Kidney tubule cell (primary cell): ENCODE data around the gene MAVS.

ENCODE experiments used
- DNase-seq: peaks from one replicate; pipeline ENCODE4 v3.0.0-alpha.2; 2018; ENCODE audit warnings: low spot score

Gene MAVS

DNA sequence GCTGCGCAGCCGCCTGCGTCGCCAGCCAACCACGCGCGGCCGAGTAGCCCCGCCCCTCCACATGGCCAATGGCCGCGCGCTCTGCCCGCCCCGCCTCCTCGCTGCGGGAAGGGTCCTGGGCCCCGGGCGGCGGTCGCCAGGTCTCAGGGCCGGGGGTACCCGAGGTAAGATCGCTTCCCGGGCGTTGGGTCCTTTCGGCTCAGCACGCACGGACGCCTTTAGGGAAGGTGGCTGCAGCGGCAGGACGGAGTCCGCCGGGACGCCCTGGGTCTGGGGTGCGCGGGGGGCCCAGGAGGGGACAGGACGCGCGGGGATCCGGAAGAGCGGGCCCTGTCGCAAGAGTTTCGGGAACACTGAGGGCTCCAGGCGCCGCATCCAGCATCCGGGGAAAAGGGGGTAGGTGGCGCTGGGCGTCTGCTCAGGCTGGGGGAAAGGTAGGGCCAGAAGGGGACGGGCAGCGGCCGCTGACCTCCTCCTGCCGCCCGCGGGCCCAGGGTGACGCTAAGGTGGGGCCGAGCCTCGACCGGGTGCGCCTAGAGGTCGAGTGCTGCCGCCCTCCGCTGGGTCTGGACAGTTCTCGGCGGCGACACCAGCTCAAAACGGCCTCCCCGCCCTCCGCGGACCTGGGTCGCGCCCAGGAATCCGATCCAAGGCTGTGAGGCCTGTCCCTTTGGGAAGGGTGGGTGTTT lies at the start of gene MAVS:
Gene MAVS (plus strand): TSS at position 95 of the 689 bp plus-strand sequence. CDS start 7,791 bp downstream, outside the sequence.
- DNase-seq: peak; percentile 84

- no peak for DNase-seq
Measured at GRCh38 chr20:3797226-3797545, 49.4 kb upstream of the MAVS start.

DNA sequence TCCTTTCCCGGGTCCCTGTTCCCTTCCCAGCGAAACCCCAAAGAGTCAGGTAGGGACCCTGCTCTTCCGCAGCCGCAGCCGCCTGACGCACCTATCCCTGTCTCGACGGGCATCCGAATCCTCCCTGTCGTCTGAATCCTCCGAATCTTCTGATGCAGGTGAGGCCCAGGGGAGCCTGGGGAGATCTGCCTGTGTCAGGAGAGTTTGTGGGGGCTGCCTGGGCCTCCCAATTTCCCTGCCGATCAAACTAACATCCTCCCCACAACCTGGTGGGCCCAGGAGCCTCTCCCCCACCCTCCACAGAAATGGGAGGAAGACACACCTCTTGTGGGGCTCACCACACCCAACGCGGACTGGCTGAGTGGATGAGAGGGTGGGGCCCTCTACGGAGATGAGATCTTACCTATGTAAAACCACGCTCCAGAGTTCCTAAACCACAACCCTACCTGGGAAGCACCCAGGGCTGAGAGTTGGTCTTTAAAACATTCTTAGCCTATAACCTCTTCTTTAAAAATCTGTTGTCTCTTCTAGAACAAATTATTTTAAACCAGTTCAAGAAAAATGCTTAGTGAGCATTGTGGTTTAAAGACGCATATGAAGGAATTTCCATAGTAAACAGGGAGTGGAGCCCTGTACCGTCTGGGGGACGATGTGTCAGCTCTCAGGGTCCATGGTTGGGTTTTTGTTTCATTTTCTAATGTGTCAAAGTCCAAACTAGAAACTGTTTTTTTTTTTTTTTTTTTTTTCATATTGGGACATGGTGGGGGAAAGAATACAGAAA lies 48.9 kb upstream of the MAVS start:
- DNase-seq: no peak

- DNase-seq: no peak
Measured at GRCh38 chr20:3798373-3798768, 48.3 kb upstream of the MAVS start.

GRCh38 chr20:3798908-3799248 lies 47.8 kb upstream of the MAVS start:
- no peak for DNase-seq

DNA sequence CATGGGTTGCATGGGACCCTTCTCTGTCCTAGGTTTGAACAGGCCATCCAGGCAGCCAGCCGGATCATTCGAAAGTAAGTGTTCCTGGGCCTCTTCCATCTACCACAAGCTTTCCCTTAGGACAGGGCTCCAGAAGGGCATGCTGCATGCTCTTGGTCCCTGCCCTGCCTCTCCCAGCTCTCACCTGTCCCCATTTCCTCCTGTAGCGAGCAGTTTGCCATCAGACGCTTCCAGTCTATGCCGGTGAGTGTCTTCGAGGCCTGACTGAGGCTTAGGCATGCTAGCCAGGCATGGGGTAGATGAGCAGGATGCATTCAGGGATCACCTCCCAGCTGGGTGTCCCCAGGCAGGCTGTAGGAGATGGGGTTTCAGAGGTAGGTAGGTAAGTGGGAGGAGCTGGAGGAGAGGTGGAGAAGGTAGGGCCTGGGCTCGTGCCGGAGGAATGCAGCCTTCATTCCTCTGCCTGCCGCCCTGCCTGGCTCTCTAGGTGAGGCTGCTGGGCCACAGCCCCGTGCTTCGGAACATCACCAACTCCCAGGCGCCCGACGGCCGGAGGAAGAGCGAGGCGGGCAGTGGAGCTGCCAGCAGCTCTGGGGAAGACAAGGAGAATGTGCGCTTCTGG lies 46.3 kb upstream of the MAVS start:
- no peak for DNase-seq

- DNase-seq: no peak
Measured at GRCh38 chr20:3800878-3801260, 45.8 kb upstream of the MAVS start.

GRCh38 chr20:3801299-3801698 lies 45.3 kb upstream of the MAVS start:
- no peak for DNase-seq

GRCh38 chr20:3801846-3802245 lies 44.8 kb upstream of the MAVS start:
- DNase-seq: no peak

DNA sequence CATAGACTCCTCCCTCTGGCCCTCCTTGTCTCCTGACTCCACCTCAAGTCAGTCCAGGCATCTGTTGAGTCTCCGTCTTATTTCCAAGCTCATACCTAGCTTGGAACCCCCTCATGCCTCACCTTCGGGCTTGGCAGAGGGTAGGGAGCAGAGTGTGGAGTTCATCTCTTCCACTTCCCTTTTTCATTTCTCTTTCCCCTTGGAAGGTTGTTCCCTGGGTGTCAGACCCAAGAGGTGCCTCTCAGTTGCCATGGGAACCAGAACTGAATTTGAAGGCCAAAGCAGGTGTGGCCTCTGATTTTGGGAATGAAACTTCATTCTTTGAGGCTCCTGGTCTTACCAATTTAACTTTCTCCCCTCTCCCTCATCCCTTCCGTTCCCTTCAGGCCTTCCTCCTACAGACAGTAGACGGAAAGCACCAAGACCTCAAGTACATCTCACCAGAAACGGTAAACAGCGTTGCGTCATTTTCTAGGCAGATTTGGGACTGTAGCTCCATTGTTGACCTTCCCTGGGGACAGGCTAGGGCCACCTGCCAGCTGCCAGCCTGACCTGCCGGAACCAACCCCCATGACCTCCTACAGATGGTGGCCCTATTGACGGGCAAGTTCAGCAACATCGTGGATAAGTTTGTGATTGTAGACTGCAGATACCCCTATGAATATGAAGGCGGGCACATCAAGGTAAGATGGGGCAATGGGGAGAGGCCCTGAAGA lies 44.0 kb upstream of the MAVS start:
- no peak for DNase-seq

GRCh38 chr20:3803289-3803688 lies 43.3 kb upstream of the MAVS start:
- no peak for DNase-seq

GRCh38 chr20:3803854-3804253 lies 42.8 kb upstream of the MAVS start:
- no peak for DNase-seq

DNA sequence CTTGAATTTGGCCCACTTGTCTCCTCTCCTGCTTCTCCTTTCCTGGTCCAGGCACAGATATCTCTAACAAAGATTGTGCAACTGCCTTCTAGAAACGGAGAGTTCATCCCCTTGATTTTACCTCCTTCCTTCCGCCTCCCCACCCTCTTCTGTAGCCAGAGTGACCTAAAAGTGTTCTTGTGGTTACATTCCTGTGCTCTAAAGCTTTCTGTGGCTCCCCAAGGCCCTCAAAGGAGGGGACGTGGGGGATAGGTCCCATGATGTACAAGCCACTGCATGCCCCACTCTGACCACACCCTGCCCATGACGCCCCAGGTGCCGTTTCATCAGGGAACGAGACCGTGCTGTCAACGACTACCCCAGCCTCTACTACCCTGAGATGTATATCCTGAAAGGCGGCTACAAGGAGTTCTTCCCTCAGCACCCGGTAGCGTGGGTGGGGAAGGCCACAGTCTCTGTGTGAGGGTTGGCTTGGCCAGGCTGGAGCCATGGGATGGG lies 42.3 kb upstream of the MAVS start:
- no peak for DNase-seq

DNA sequence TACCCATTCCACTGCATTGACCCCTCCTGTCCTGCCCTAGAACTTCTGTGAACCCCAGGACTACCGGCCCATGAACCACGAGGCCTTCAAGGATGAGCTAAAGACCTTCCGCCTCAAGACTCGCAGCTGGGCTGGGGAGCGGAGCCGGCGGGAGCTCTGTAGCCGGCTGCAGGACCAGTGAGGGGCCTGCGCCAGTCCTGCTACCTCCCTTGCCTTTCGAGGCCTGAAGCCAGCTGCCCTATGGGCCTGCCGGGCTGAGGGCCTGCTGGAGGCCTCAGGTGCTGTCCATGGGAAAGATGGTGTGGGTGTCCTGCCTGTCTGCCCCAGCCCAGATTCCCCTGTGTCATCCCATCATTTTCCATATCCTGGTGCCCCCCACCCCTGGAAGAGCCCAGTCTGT lies 41.9 kb upstream of the MAVS start:
- DNase-seq: no peak

DNA sequence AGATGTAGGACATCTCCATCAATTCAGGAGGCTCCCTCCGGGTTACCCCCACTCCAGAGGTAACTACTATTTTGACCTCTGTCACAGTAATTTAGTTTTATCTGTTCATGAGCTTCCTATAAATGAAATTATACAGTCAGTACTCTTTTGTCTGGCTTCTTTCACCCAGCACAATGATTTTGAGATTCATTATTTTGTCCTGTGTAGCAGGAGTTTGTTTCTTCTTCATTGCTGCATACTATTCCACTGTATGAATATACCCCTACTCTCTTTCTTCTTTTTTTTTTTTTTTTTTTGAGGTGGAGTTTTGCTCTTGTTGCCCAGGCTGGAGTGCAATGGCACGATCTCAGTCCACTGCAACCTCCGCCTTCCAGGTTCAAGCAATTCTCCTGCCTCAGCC lies 38.1 kb upstream of the MAVS start:
- no peak for DNase-seq

DNA sequence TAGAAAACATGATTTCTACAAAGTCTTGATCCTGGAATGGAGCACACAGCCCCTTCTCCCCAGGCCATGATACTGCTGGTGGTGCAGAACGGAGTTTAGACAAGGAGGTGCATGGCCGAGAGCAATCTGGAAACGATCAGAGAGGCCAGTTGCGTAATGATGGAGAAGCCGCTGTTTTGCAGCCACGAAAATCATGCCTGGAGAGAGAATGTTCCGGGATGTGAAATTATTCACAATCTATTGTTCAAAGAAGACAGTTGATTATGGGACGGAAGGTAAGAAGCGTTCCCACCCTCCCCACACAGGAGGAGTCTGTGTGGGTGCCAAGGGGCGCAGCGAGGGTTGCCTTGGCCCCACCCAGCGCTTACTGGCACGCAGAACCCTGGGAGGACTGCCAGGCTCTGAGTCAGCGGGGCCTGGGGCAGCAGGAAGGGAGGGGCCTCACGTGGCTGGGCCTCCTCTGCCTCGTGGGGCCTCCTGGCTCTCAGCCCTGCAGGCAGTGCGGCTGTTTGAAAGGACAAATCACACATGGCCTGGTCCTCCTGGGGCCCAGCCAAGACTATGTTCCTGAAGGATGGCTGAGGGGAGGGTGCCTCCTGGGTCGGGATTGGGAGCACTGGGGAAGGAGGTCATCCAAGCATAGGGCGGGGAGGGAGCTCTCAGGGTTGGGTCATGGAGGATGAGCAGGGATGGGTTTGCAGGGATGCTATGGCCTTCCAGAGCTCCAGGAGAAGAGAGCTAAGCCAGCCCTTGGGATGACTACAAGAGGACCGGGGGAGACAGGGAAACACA lies 35.0 kb upstream of the MAVS start:
- DNase-seq: peak; percentile 99

DNA sequence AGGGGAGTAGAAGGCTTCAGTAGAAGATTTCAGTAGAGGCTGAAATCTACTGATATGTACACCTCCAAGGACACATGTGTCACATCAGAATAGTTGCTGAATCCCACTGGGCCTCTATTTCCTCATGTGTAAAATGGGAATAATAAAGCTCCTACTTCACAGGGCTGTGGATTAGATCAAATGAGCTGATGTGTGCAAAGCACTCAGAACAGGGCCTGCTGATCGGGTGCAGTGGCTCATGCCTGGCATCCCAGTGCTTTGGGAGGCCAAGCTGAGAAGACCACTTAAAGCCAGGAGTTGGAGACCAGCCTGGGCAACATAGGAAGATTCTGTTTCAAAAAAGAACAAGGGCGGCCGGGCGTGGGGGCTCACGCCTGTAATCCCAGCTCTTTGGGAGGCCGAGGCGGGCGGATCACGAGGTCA lies 34.4 kb upstream of the MAVS start:
- DNase-seq: no peak

DNA sequence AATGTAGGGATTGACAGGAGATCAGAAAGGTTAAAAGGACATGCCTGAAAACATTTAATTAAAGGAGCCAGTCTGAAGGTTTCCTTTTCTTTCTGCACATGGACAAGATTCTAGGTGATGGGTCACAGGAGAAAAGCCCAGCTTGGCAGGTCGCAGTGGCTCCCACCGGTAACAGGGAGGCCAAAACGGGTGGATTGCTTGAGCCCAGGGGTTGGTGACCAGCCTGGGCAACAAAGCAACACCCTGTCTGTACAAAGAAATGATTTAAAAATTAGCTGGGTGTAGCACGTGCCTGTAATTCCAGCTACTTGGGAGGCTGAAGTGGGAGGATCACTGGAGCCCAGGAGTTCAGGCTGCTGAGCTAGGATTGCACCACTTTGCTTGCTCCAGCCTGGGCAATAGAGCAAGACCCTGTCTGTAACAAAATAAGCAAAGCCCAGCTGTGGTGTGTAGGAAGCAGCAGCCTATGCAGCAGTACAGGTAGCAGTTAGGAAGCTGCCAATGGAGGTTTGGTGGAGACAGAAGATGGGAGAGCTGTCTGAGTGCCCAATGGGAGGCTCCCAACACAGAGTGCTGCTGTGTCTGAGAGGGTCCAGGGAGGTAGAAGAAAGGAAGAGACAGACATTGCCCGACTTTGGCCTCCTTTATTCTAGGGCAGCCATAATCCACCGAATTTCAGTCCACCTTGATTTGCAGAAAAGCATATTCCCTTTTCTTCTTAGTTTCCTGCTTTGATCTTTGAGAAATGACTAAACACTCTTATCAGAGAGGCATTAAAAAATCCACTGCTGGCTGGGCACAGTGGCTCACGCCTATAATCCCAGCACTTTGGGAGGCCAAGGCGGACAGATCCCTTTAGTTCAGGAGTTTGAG lies 33.4 kb upstream of the MAVS start:
- no peak for DNase-seq

DNA sequence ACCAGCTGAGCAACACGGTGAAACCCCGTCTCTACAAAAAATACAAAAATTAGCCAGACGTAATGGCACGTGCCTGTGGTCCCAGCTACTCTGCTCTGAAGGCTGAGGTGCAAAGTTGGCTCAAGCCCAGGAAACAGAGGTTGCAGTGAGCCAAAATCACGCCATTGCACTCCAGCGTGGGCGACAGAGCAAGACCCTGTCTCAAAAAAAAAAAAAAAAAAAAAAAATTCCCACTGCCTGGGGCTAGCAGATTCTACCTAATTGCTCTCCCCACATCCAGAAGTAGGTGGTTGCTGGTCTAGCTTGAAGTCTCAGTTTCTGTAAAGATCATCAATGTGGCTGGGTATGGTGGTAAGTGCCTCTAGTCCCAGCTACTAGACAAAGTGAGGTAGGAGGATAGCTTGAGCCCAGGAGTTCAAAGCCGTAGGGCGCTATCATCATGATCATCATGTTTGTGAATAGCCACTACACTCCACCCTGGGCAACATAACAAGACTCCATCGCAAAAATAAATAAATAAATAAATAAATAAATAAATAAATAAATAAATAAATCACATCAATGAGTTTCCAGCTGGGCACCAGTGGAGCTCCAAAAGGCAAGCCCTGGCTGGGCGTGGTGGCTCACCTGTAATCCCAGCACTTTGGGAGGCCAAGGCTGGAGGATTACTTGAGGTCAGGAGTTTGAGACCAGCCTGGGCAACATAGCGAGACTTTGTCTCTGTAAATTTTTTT lies 32.6 kb upstream of the MAVS start:
- no peak for DNase-seq

GRCh38 chr20:3814928-3815495 lies 31.6 kb upstream of the MAVS start:
- no peak for DNase-seq
